Peyer's patch (tissue), 4 donors: ENCODE measurements around the gene DBNDD2.

ENCODE experiments used
- POLR2A ChIP-seq, 2 donors: fragments of 450-650 bp; IDR thresholded peaks; one replicate each; pipeline ENCODE4 v1.5.1; 2017; ENCODE audit warnings: antibody characterized with exemption in 2 of 2, mild to moderate bottlenecking in 2 of 2, moderate library complexity in 2 of 2
- TF ChIP-seq, protein P1 (sequence below), 6 experiments: fragments of 450-650 bp in 4 of 6; fragments of 200-600 bp in 2 of 6; sonication (generic) in 1 of 6; IDR thresholded peaks; one replicate each; pipeline ENCODE4 v1.5.1; 2017 to 2019; ENCODE audit warnings: antibody characterized with exemption in 6 of 6, mild to moderate bottlenecking in 3 of 6, moderate library complexity in 1 of 6

DNA sequence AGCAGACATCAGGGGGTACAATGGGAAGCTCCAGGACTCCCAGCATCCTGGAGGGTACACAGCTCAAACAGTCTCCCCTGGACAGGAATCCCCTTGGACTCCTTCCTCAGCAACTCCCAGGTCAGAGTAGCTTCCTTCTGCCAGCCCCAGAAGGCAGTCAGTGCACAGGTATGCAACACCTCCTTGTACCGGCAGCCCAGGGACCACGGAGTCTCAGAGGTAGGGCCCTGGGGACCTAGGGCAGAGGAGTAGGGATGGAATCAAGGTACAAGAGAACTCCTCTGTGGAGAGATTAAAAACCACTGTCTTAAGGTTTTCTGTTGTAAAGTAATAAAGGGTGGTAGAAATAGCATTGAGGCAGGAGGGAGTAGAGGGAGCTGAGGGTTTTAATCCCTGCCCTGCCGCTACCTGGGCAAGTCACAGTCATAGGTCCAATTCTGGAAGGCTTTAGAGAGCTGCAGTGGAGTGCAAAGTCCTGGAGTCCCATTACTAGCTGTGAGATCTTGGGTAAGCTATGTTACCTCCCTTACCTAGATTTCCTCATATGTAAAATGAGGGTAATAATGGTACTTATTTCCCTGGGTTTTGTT lies 37.4 kb upstream of the DBNDD2 start:
- TF ChIP-seq POLR2A (IDR thresholded peaks at IDR 0.05) = no peak
- TF ChIP-seq, protein P1, sequence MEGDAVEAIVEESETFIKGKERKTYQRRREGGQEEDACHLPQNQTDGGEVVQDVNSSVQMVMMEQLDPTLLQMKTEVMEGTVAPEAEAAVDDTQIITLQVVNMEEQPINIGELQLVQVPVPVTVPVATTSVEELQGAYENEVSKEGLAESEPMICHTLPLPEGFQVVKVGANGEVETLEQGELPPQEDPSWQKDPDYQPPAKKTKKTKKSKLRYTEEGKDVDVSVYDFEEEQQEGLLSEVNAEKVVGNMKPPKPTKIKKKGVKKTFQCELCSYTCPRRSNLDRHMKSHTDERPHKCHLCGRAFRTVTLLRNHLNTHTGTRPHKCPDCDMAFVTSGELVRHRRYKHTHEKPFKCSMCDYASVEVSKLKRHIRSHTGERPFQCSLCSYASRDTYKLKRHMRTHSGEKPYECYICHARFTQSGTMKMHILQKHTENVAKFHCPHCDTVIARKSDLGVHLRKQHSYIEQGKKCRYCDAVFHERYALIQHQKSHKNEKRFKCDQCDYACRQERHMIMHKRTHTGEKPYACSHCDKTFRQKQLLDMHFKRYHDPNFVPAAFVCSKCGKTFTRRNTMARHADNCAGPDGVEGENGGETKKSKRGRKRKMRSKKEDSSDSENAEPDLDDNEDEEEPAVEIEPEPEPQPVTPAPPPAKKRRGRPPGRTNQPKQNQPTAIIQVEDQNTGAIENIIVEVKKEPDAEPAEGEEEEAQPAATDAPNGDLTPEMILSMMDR (IDR thresholded peaks at IDR 0.05) = no peak
